Measurements from ENCODE around the gene NCKAP5.

Gene NCKAP5

GRCh38 chr2:133573491-133574162, 5.4 kb upstream of the NCKAP5 start:
- no peak for DNase-seq

GRCh38 chr2:133571249-133571648, 3.0 kb upstream of the NCKAP5 start:
- DNase-seq = no peak

GRCh38 chr2:133570542-133570941, 2.3 kb upstream of the NCKAP5 start:
- no peak for DNase-seq

- DNase-seq = no peak
These were observed 1.1 kb upstream of the NCKAP5 start for GRCh38 chr2:133569286-133569830.

GRCh38 chr2:133568598-133568997, 335 bp upstream of the NCKAP5 start:
- no peak for DNase-seq

GRCh38 chr2:133562558-133562957, 5.7 kb downstream of the NCKAP5 start:
- no peak for DNase-seq

GRCh38 chr2:133561045-133561852, 7.0 kb downstream of the NCKAP5 start:
- DNase-seq = no peak

GRCh38 chr2:133557614-133558013, 10.6 kb downstream of the NCKAP5 start:
- no peak for DNase-seq

- DNase-seq = no peak
These were observed 14.3 kb downstream of the NCKAP5 start for GRCh38 chr2:133553838-133554408.

- DNase-seq = no peak
These were observed 15.0 kb downstream of the NCKAP5 start for GRCh38 chr2:133553251-133553650.

GRCh38 chr2:133552821-133553220, 15.4 kb downstream of the NCKAP5 start:
- DNase-seq = no peak

GRCh38 chr2:133541797-133542196, 26.5 kb downstream of the NCKAP5 start:
- DNase-seq = no peak

- DNase-seq = no peak
These were observed 26.9 kb downstream of the NCKAP5 start for GRCh38 chr2:133541376-133541775.

- DNase-seq = no peak
These were observed 35.3 kb downstream of the NCKAP5 start for GRCh38 chr2:133532919-133533318.

- DNase-seq = no peak
These were observed 36.9 kb downstream of the NCKAP5 start for GRCh38 chr2:133531382-133531781.

- DNase-seq = no peak
These were observed 37.6 kb downstream of the NCKAP5 start for GRCh38 chr2:133530645-133531044.

- DNase-seq = no peak
These were observed 41.5 kb downstream of the NCKAP5 start for GRCh38 chr2:133526530-133527300.

- no peak for DNase-seq
These were observed 42.4 kb downstream of the NCKAP5 start for GRCh38 chr2:133525613-133526529.

- no peak for DNase-seq
These were observed 43.2 kb downstream of the NCKAP5 start for GRCh38 chr2:133525090-133525489.

GRCh38 chr2:133523406-133523805, 44.9 kb downstream of the NCKAP5 start:
- DNase-seq = no peak

GRCh38 chr2:133522204-133522603, 46.1 kb downstream of the NCKAP5 start:
- no peak for DNase-seq

Measured in activated naive CD4-positive, alpha-beta T cell treated with Interleukin-2 at 50 U/mL for 16 hours (primary cell).